Suprapubic skin (tissue), 4 donors: ENCODE data around the gene MFF. TPM values are rescaled to one million over a fixed set of nuclear protein-coding genes. Genes with fewer than 3 reads are reported as not detected.

Experiments
- DNase-seq, 2 donors: peaks; one replicate each; pipeline ENCODE4 v3.0.0-alpha.2; 2019; ENCODE audit warnings: low spot score in 2 of 2
- H3K27ac ChIP-seq: fragments of 200-600 bp; sonication (generic); one replicate; pipeline ENCODE4 v1.5.1; 2019
- H3K27me3 ChIP-seq: fragments of 200-600 bp; sonication (generic); one replicate; pipeline ENCODE4 v1.5.1; 2019
- H3K36me3 ChIP-seq: fragments of 200-600 bp; sonication (generic); one replicate; pipeline ENCODE4 v1.5.1; 2019
- H3K4me1 ChIP-seq: fragments of 200-600 bp; sonication (generic); one replicate; pipeline ENCODE4 v1.5.1; 2019
- H3K4me3 ChIP-seq: fragments of 200-600 bp; sonication (generic); one replicate; pipeline ENCODE4 v1.5.1; 2019; ENCODE audit warnings: mild to moderate bottlenecking
- H3K9me3 ChIP-seq: fragments of 200-600 bp; sonication (generic); one replicate; pipeline ENCODE4 v1.5.1; 2019
- CTCF ChIP-seq, 2 donors: fragments of 200-600 bp in 1 of 2; fragments of 450-650 bp in 1 of 2; sonication (generic) in 1 of 2; IDR thresholded peaks; one replicate each; pipeline ENCODE4 v1.5.1; 2016 to 2019; ENCODE audit warnings: antibody characterized with exemption in 2 of 2, mild to moderate bottlenecking in 1 of 2, moderate library complexity in 1 of 2
- EP300 ChIP-seq: sonication (generic); formaldehyde crosslinking; IDR thresholded peaks from one replicate; pipeline ENCODE4 v1.6.1; 2017; ENCODE audit warnings: antibody characterized with exemption
- POLR2A ChIP-seq, 2 donors: fragments of 450-650 bp; IDR thresholded peaks; one replicate each; pipeline ENCODE4 v1.6.1; 2017; ENCODE audit warnings: antibody characterized with exemption in 2 of 2, mild to moderate bottlenecking in 2 of 2, moderate library complexity in 2 of 2
- POLR2AphosphoS5 ChIP-seq, 3 donors: sonication (generic); formaldehyde crosslinking; IDR thresholded peaks; one replicate each; pipeline ENCODE4 v1.6.1; 2017; ENCODE audit warnings: antibody characterized with exemption in 3 of 3
- WGBS: methylation state at CpG from one replicate; pipeline ENCODE4 v1.1.5; 2018; 5-methylcytosine and 5-hydroxymethylcytosine counted together
- total RNA-seq, 4 donors: library from RNA; depleted of rRNA; stranded (reverse); fragments of >200 nt; gene quantifications; one replicate each; pipeline ENCODE4 v1.1.0, GENCODE V29; 2016

The MFF gene
- total RNA-seq, 4 donors from 2014 or later: 89.8 to 157 (median 103) TPM

- TF ChIP-seq POLR2AphosphoS5 (IDR thresholded peaks at IDR 0.05) (no peak), CTCF (IDR thresholded peaks at IDR 0.05) (no peak), POLR2A (IDR thresholded peaks at IDR 0.05) (no peak), EP300 (no peak)
- H3K4me3 ChIP-seq: no peak overlapping the region
- no peak overlapping the region for H3K27ac ChIP-seq
- no peaks in the 10 kb centered on the region for H3K36me3 ChIP-seq
- H3K27me3 ChIP-seq: no peaks in the 10 kb centered on the region
- H3K4me1 ChIP-seq: no peaks in the 10 kb centered on the region
- 91% methylated on average over 10 of the region's 10 CpGs for WGBS
- DNase-seq: no peak
- H3K9me3 ChIP-seq: no peaks in the 10 kb centered on the region
These were observed 48.3 kb downstream of the MFF start for GRCh38 chr2:227373389-227373788.

- H3K9me3 ChIP-seq: no peaks in the 10 kb centered on the region
- no peak overlapping the region for H3K27ac ChIP-seq
- H3K27me3 ChIP-seq: no peaks in the 10 kb centered on the region
- no peak overlapping the region for H3K4me3 ChIP-seq
- no peaks in the 10 kb centered on the region for H3K4me1 ChIP-seq
- H3K36me3 ChIP-seq: no peaks in the 10 kb centered on the region
- 58% methylated on average over 6 of the region's 6 CpGs for WGBS
- DNase-seq: no peak
- no peak for TF ChIP-seq POLR2A (IDR thresholded peaks at IDR 0.05)
- no peak for TF ChIP-seq EP300
- TF ChIP-seq POLR2AphosphoS5 (IDR thresholded peaks at IDR 0.05): no peak
- no peak for TF ChIP-seq CTCF (IDR thresholded peaks at IDR 0.05)
These were observed 49.1 kb downstream of the MFF start for GRCh38 chr2:227374158-227374557.

DNA sequence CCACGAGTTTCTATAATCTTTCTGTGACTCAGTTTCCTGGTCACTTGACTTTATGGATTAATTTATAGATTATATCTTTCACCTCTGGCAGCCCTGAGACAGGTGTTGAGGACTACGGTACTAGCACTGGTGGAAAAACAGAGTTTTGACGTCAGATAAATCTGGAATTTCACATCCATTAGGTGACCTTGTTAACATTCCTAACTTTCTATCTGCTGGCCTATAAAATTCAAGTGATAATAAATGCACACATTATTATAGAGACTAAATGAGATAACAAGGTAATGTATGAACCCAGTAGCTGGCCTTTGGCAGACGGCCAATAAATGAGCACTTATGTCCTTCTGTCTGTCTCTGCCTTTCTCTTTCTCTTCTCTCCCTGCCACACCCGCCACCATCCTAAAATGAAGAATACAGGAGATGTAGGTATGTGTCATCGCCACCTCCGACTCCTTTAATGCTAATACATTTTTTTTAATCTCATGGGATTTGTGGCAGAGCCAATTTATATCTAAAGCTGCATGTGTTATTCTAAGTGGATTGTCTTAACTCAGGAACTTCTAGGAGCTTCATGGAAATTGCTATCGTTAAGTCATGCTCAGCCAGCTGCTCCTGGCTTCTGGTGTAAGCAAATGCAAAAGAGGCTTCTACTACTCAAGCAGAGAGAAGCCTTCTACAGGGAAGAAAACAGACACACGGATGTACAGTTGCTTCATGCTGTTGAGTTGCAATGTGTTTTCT lies 51.8 kb downstream of the MFF start:
- WGBS: 71% methylated on average over 9 of the region's 9 CpGs
- no peaks in the 10 kb centered on the region for H3K9me3 ChIP-seq
- DNase-seq: no peak
- H3K27ac ChIP-seq: no peak overlapping the region
- H3K4me3 ChIP-seq: no peak overlapping the region
- no peaks in the 10 kb centered on the region for H3K36me3 ChIP-seq
- no peaks in the 10 kb centered on the region for H3K27me3 ChIP-seq
- no peak for TF ChIP-seq CTCF (IDR thresholded peaks at IDR 0.05)
- no peaks in the 10 kb centered on the region for H3K4me1 ChIP-seq

DNA sequence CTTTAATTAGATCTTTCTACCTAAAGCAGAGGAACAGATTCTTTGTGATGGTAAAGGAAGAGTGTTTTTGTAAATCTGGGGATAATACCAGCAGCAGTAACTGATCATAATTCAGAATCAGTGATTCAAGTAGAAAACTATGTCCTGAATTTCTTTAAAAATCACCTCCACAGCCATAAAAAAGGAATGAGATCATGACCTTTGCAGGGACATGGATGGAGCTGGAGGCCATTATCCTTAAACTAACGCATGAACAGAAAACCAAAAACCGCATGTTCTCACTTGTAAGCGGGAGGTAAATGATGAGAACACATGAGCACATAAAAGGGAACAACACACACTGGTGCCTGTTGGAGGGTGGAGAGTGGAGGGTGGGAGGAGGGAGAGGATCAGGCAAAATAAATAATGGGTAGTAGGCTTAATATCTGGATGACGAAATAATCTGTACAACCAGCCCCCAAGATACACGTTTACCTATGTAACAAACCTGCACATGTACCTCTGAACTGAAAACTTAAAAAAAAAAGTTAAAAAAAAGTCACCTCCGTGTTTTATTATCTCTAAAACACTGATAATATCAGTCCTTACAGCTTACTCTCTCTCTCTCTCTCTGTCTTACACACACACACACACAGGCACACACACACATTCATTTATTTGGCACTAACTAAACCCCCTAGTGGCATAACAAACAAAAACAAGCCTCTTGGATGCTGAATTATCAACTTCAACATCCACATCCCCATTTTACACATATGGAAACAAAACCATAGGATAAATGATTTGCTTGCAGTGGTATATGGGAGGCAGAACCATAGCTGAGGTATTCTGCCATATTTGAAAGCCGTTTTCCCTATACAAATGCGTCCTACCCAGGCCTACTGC lies 52.7 kb downstream of the MFF start:
- Histone ChIP-seq H3K4me3 (no peak overlapping the region), H3K4me1 (no peaks in the 10 kb centered on the region), H3K27me3 (no peaks in the 10 kb centered on the region), H3K9me3 (no peaks in the 10 kb centered on the region), H3K27ac (no peak overlapping the region), H3K36me3 (no peaks in the 10 kb centered on the region)
- 62% methylated on average over 8 of the region's 8 CpGs for WGBS
- no peak for DNase-seq
- TF ChIP-seq POLR2A (IDR thresholded peaks at IDR 0.05) (no peak), EP300 (no peak), CTCF (IDR thresholded peaks at IDR 0.05) (no peak), POLR2AphosphoS5 (IDR thresholded peaks at IDR 0.05) (no peak)

GRCh38 chr2:227378371-227378782 lies 53.3 kb downstream of the MFF start:
- Histone ChIP-seq H3K4me3 (no peak overlapping the region), H3K4me1 (no peaks in the 10 kb centered on the region), H3K36me3 (no peaks in the 10 kb centered on the region), H3K27ac (no peak overlapping the region), H3K27me3 (no peaks in the 10 kb centered on the region), H3K9me3 (no peaks in the 10 kb centered on the region)
- no peak for DNase-seq
- TF ChIP-seq CTCF (IDR thresholded peaks at IDR 0.05) (no peak), POLR2AphosphoS5 (IDR thresholded peaks at IDR 0.05) (no peak), EP300 (no peak), POLR2A (IDR thresholded peaks at IDR 0.05) (no peak)
- 65% methylated on average over 4 of the region's 4 CpGs for WGBS
